B cell (primary cell): ENCODE results near the gene EXOC4. TPM values are rescaled to one million over a fixed set of nuclear protein-coding genes. Genes with fewer than 3 reads are reported as not detected.

Source experiments
- ATAC-seq: fragments of 200-7000 bp; cut with Tn5 transposase; one replicate; pipeline ENCODE4 v1.10.0; 2021; ENCODE audit warnings: low read depth, mild to moderate bottlenecking, moderate number of reproducible peaks, moderate library complexity
- CTCF ChIA-PET: fragments of 350-600 bp; sonication (Branson Sonifier 250); formaldehyde crosslinking; loops from one replicate; lab custom pipeline; 2021; ENCODE audit warnings: antibody characterized with exemption, inconsistent platforms; lab: Charles Lee
- POLR2A ChIA-PET: fragments of 350-600 bp; sonication (Branson Sonifier 250); formaldehyde crosslinking; loops from one replicate; lab custom pipeline; 2021; ENCODE audit warnings: antibody characterized with exemption; lab: Charles Lee
- DNase-seq: peaks from one replicate; pipeline ENCODE4 v3.0.0; 2013
- H2AFZ ChIP-seq: 2 replicates; pipeline ENCODE4 v1.6.1; 2012; ENCODE audit warnings: mild to moderate bottlenecking, low read depth, low read length; ENCODE audit not compliant: insufficient read depth, poor library complexity, severe bottlenecking
- H3K27ac ChIP-seq, 2 donors: 1 replicate in 1 of 2; 2 replicates in 1 of 2; pipeline ENCODE4 v1.5.1; 2012 to 2013; ENCODE audit warnings: low read length in 2 of 2, mild to moderate bottlenecking in 2 of 2, moderate library complexity in 1 of 2
- H3K27me3 ChIP-seq, 4 experiments: fragments of 200-600 bp in 1 of 4; sonication (generic) in 1 of 4; replicated peaks in 1 of 4; 1 replicate in 2 of 4; 2 replicates in 2 of 4; pipeline versions ENCODE4 v1.6.1 to v1.7.0; 2013 to 2016; ENCODE audit warnings: low read length in 3 of 4, mild to moderate bottlenecking in 2 of 4, mixed read lengths in 1 of 4, moderate library complexity in 1 of 4; ENCODE audit not compliant: insufficient read depth in 4 of 4, control insufficient read depth in 3 of 4; ENCODE audit errors: control extremely low read depth in 1 of 4
- H3K36me3 ChIP-seq, 2 experiments: replicated peaks in 1 of 2; 1 replicate in 1 of 2; 2 replicates in 1 of 2; pipeline versions ENCODE4 v1.6.1 to v1.7.1; 2013; ENCODE audit warnings: low read length in 1 of 2; ENCODE audit not compliant: insufficient read depth in 2 of 2, control insufficient read depth in 1 of 2; ENCODE audit errors: control extremely low read depth in 1 of 2, extremely low read depth in 1 of 2
- H3K4me1 ChIP-seq, 2 donors: fragments of 200-600 bp in 1 of 2; sonication (generic) in 1 of 2; 1 replicate in 1 of 2; 2 replicates in 1 of 2; pipeline versions ENCODE4 v1.5.1 to v1.6.1; 2013 to 2017; ENCODE audit warnings: low read length in 2 of 2; ENCODE audit not compliant: control insufficient read depth in 2 of 2, insufficient read depth in 2 of 2
- H3K4me2 ChIP-seq: replicated peaks from 2 replicates; pipeline ENCODE3; 2012; ENCODE audit warnings: mild to moderate bottlenecking, low read depth, low read length; ENCODE audit not compliant: poor library complexity, severe bottlenecking
- H3K4me3 ChIP-seq, 5 experiments: fragments of 200-600 bp in 1 of 5; sonication (generic) in 1 of 5; 1 replicate in 3 of 5; 2 replicates in 2 of 5; pipeline versions ENCODE4 v1.5.1 to v1.7.0; 2011 to 2016; ENCODE audit warnings: low read length in 4 of 5, mild to moderate bottlenecking in 4 of 5, low read depth in 2 of 5, control low read depth in 1 of 5, moderate library complexity in 1 of 5; ENCODE audit not compliant: insufficient read depth in 1 of 5; ENCODE audit errors: control extremely low read depth in 1 of 5, extremely low read depth in 1 of 5
- H3K79me2 ChIP-seq: fragments of 200-600 bp; sonication (generic); one replicate; pipeline ENCODE4 v1.6.0; 2016; ENCODE audit warnings: low read length; ENCODE audit not compliant: control insufficient read depth, insufficient read depth
- H3K9ac ChIP-seq: fragments of 200-600 bp; sonication (generic); 2 replicates; pipeline ENCODE4 v1.6.1; 2017; ENCODE audit warnings: mild to moderate bottlenecking, low read length, moderate library complexity
- H3K9me3 ChIP-seq, 3 donors: one replicate each; pipeline versions ENCODE4 v1.6.1 to v1.7.1; 2013; ENCODE audit warnings: low read length in 2 of 3; ENCODE audit not compliant: control insufficient read depth in 2 of 3, insufficient read depth in 1 of 3; ENCODE audit errors: control extremely low read depth in 1 of 3
- H4K20me1 ChIP-seq: 2 replicates; pipeline ENCODE4 v1.6.0; 2012; ENCODE audit warnings: mild to moderate bottlenecking, low read length; ENCODE audit not compliant: insufficient read depth, control insufficient read depth, poor library complexity, severe bottlenecking
- H3K27ac Mint-ChIP-seq: one replicate; pipeline ENCODE4 v1.8.0; 2021; ENCODE audit warnings: mixed read lengths
- H3K27me3 Mint-ChIP-seq: one replicate; pipeline ENCODE4 v1.8.0; 2021; ENCODE audit warnings: mixed read lengths
- H3K4me1 Mint-ChIP-seq: one replicate; pipeline ENCODE4 v1.8.0; 2021; ENCODE audit warnings: mixed read lengths
- H3K4me3 Mint-ChIP-seq: one replicate; pipeline ENCODE4 v1.8.0; 2021; ENCODE audit warnings: mixed read lengths
- H3K9me3 Mint-ChIP-seq: one replicate; pipeline ENCODE4 v1.8.0; 2022; ENCODE audit warnings: mixed read lengths; ENCODE audit not compliant: insufficient read depth
- EZH2 ChIP-seq: IDR thresholded peaks from 2 replicates; pipeline ENCODE4 v1.6.1; 2012; ENCODE audit warnings: borderline replicate concordance, low read depth, mild to moderate bottlenecking, moderate library complexity, low read length; ENCODE audit not compliant: insufficient read depth, poor library complexity, severe bottlenecking
- WGBS: methylation state at CpG from one replicate; pipeline ENCODE4 v1.1.5; 2013; ENCODE audit warnings: missing lambda C conversion rate; ENCODE audit not compliant: insufficient coverage; 5-methylcytosine and 5-hydroxymethylcytosine counted together
- intact Hi-C: fragments of 100-400 bp; cut with micrococcal nuclease; formaldehyde crosslinking; loops from one replicate; pipeline ENCODE4 v1.10.0; 2022
- polyA plus RNA-seq: library from polyadenylated mRNA; depleted of rRNA; stranded (reverse); fragments of >200 nt; gene quantifications from 2 replicates; pipeline ENCODE4 v1.2.3, GENCODE V29; 2012
- total RNA-seq, 2 donors: library from RNA; stranded (reverse); fragments of 120-200 nt in 1 of 2; gene quantifications; 1 replicate in 1 of 2; 2 replicates in 1 of 2; pipeline versions ENCODE4 v1.2.3 to v1.2.4, GENCODE V29; 2013 to 2022
- TF ChIP-seq, protein P1 (sequence below): fragments of 200-600 bp; IDR thresholded peaks from one replicate; pipeline ENCODE4 v1.8.0; 2022; ENCODE audit warnings: antibody characterized with exemption, mild to moderate bottlenecking

The EXOC4 gene
- total and polyA plus RNA-seq, 2 donors (not counting 1 experiment from before 2014, with no cell fraction given) = 16.7 to 135 TPM

DNA sequence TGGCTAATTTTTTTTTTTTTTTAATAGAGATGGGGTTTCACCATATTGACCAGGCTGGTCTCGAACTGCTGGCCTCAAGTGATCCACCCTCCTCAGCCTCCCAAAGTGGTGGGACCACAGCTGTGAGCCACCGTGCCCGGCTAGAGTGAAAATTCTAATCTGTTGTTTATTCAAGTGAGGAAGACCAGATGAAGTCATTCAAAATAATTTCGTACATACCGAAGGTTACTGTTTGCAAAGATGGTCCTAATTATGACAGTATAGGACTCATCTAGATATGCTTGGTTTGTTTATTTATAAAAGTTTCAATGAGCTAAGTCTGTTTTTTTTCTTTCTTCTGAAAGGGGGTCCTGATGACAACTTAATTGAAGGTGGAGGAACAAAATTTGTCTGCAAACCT is 376.8 kb downstream of the EXOC4 start:
- peaks cover 8% of the 10 kb centered on the region for H3K9me3 Mint-ChIP-seq
- no peaks in the 10 kb centered on the region for H3K27me3 Mint-ChIP-seq
- no peaks in the 10 kb centered on the region for H3K4me1 ChIP-seq
- no peak for TF ChIP-seq EZH2
- TF ChIP-seq, protein P1, sequence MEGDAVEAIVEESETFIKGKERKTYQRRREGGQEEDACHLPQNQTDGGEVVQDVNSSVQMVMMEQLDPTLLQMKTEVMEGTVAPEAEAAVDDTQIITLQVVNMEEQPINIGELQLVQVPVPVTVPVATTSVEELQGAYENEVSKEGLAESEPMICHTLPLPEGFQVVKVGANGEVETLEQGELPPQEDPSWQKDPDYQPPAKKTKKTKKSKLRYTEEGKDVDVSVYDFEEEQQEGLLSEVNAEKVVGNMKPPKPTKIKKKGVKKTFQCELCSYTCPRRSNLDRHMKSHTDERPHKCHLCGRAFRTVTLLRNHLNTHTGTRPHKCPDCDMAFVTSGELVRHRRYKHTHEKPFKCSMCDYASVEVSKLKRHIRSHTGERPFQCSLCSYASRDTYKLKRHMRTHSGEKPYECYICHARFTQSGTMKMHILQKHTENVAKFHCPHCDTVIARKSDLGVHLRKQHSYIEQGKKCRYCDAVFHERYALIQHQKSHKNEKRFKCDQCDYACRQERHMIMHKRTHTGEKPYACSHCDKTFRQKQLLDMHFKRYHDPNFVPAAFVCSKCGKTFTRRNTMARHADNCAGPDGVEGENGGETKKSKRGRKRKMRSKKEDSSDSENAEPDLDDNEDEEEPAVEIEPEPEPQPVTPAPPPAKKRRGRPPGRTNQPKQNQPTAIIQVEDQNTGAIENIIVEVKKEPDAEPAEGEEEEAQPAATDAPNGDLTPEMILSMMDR = no peak
- H3K36me3 ChIP-seq = peaks cover 6 to 15% of the 10 kb centered on the region in 2 experiments
- H3K27ac Mint-ChIP-seq = no peak overlapping the region
- no peaks in the 10 kb centered on the region for H4K20me1 ChIP-seq
- H2AFZ ChIP-seq = no peak overlapping the region
- ATAC-seq = no peak
- H3K9me3 ChIP-seq = no peaks in the 10 kb centered on the region
- DNase-seq = no peak
- intact Hi-C loops = no loop called here
- ChIA-PET POLR2A (no interaction called here), CTCF (no interaction called here)
- no peak overlapping the region for H3K4me3 Mint-ChIP-seq
- H3K4me2 ChIP-seq = no peak overlapping the region
- no peak overlapping the region for H3K4me3 ChIP-seq
- no peak overlapping the region for H3K9ac ChIP-seq
- no peaks in the 10 kb centered on the region for H3K79me2 ChIP-seq
- no peaks in the 10 kb centered on the region for H3K4me1 Mint-ChIP-seq
- no peaks in the 10 kb centered on the region for H3K27me3 ChIP-seq
- 100% methylated on average over 2 of the region's 5 CpGs for WGBS
- H3K27ac ChIP-seq = no peak overlapping the region

DNA sequence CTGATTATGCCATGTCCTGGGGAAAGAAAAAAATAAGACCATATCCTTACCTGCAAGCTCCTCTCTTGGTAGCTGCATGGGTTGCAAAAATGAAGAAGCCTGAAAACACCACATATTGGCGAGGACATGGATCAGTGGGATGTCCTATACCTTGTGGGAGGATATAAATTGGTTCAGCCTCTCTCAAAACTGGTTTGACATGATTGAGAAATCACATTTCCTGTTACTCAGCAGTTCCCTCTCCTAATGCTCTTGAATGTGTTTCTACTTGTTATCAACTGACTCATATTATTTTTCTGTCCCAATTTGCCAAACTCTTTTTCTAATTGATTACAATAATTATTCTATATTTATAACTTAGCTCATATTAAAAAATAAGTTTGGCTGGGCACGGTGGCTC is 380.2 kb downstream of the EXOC4 start:
- H3K4me3 Mint-ChIP-seq = no peak overlapping the region
- H3K4me3 ChIP-seq = no peak overlapping the region
- peaks cover 6 to 15% of the 10 kb centered on the region in 2 experiments for H3K36me3 ChIP-seq
- no peaks in the 10 kb centered on the region for H3K27me3 ChIP-seq
- TF ChIP-seq, protein P1 = no peak
- TF ChIP-seq EZH2 = no peak
- intact Hi-C loops = no loop called here
- no peak overlapping the region for H3K4me2 ChIP-seq
- no peaks in the 10 kb centered on the region for H4K20me1 ChIP-seq
- no peaks in the 10 kb centered on the region for H3K79me2 ChIP-seq
- no peak overlapping the region for H3K9ac ChIP-seq
- peaks cover 8% of the 10 kb centered on the region for H3K9me3 Mint-ChIP-seq
- WGBS = no CpG with 5 or more reads among the region's 2 CpGs
- H3K27ac ChIP-seq = no peak overlapping the region
- no peaks in the 10 kb centered on the region for H3K27me3 Mint-ChIP-seq
- H3K4me1 ChIP-seq = no peaks in the 10 kb centered on the region
- no peak overlapping the region for H2AFZ ChIP-seq
- H3K4me1 Mint-ChIP-seq = no peaks in the 10 kb centered on the region
- H3K27ac Mint-ChIP-seq = no peak overlapping the region
- ATAC-seq (no peak), DNase-seq (no peak)
- H3K9me3 ChIP-seq = no peaks in the 10 kb centered on the region
- ChIA-PET POLR2A (no interaction called here), CTCF (no interaction called here)
